Neural crest cell (in vitro differentiated cells): ENCODE data around the gene ABCF2. TPM values are rescaled to one million over a fixed set of nuclear protein-coding genes. Genes with fewer than 3 reads are reported as not detected.

Experiments
- DNase-seq: peaks from one replicate; pipeline ENCODE4 v3.0.0; 2021; ENCODE audit warnings: low read depth, mixed read lengths, low spot score
- H3K27ac Mint-ChIP-seq: one replicate; pipeline ENCODE4 v1.8.0; 2021; ENCODE audit warnings: mild to moderate bottlenecking, mixed read lengths; ENCODE audit not compliant: unreplicated experiment
- H3K27me3 Mint-ChIP-seq: 2 replicates; pipeline ENCODE4 v1.8.0; 2021; ENCODE audit warnings: low read depth, mild to moderate bottlenecking, mixed read lengths
- H3K36me3 Mint-ChIP-seq: 2 replicates; pipeline ENCODE4 v1.8.0; 2021; ENCODE audit warnings: low read depth, mild to moderate bottlenecking, mixed read lengths
- H3K4me1 Mint-ChIP-seq: 2 replicates; pipeline ENCODE4 v1.8.0; 2021; ENCODE audit warnings: mixed read lengths
- H3K4me3 Mint-ChIP-seq: one replicate; pipeline ENCODE4 v1.8.0; 2021; ENCODE audit warnings: mild to moderate bottlenecking, mixed read lengths
- H3K9me3 Mint-ChIP-seq: 2 replicates; pipeline ENCODE4 v1.8.0; 2021; ENCODE audit warnings: mixed read lengths
- total RNA-seq: library from RNA; stranded (reverse); gene quantifications from 2 replicates; pipeline ENCODE4 v1.2.1, GENCODE V29; 2021
- TF ChIP-seq, protein P1 (sequence below): fragments of 200-600 bp; sonication (generic); conservative IDR thresholded peaks from 2 replicates; pipeline ENCODE4 v1.5.0; 2021; ENCODE audit warnings: antibody characterized with exemption, mild to moderate bottlenecking

Gene ABCF2
- total RNA-seq, 1 donor from 2014 or later = 68.2 TPM

DNA sequence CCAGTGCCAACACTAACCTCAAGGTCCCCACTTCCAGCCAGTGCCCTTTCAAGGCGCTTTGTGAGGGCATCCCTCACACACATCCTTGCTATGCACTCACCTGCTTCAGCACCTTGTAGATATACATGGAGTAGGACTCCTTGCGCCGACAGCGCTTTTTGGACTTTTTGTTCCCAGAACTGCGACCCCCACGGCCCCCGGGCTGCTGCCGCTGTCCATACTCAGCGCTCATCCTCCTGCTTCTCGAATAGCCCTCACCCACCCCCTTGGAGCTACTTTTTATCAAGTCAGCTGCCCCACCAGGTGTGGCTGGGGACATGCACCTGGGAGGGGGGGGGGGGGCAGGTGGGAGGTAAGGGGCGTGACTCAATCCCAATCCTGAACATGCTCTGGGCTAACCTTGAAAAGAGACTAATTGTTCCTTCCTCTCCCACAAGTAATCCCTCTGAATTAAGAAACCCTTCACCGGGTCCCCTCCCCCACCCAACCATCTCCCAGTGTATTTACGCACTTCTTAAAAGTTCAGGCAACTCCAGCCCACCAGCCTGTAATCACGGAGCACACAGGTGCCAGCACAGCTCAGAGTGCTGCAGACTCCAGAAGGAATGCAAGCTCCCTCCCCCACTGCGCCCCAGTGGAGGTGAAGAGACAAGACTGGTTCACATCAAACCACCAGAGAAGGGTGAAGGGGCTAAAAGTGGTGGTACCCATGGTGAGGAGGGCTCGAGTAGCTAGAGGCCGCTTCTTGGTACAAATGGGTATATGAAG, 16.7 kb downstream of the ABCF2 start, which contains the start of gene H2BK1:
Gene H2BK1, minus strand, starts transcription at position 402 of the 768 bp plus-strand sequence. Its CDS starts 170 bp downstream, at position 232.
- no peak for DNase-seq
- Mint-ChIP-seq H3K9me3 (no peaks in the 10 kb centered on the region), H3K4me3 (no peak within 1 kb of the TSS), H3K36me3 (peaks cover 8% of the 10 kb centered on the region), H3K27ac (no peak within 1 kb of the TSS), H3K27me3 (peaks cover 11% of the 10 kb centered on the region), H3K4me1 (no peaks in the 10 kb centered on the region)
- TF ChIP-seq, protein P1, sequence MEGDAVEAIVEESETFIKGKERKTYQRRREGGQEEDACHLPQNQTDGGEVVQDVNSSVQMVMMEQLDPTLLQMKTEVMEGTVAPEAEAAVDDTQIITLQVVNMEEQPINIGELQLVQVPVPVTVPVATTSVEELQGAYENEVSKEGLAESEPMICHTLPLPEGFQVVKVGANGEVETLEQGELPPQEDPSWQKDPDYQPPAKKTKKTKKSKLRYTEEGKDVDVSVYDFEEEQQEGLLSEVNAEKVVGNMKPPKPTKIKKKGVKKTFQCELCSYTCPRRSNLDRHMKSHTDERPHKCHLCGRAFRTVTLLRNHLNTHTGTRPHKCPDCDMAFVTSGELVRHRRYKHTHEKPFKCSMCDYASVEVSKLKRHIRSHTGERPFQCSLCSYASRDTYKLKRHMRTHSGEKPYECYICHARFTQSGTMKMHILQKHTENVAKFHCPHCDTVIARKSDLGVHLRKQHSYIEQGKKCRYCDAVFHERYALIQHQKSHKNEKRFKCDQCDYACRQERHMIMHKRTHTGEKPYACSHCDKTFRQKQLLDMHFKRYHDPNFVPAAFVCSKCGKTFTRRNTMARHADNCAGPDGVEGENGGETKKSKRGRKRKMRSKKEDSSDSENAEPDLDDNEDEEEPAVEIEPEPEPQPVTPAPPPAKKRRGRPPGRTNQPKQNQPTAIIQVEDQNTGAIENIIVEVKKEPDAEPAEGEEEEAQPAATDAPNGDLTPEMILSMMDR = no peak

DNA sequence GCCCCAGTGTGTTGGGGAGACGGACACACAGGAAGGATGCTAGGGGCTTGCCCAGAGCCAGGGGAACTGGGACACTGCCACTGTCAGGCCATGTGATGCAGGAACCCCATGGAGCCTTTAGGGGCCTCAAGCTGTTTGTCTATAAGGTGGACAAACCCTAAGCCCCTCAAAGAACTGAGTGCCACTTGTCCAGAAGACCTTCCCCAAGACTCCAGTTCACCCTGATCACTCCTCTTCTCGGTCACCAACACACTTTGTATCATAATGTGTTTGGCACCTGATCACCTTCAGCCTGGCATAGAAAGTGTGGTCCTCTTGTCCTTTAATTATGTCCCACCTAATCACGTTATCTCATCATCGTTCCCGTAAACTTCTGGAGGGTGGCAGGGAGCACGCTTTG, 17.4 kb downstream of the ABCF2 start:
- DNase-seq = no peak
- Mint-ChIP-seq H3K4me1 (no peaks in the 10 kb centered on the region), H3K9me3 (no peaks in the 10 kb centered on the region), H3K27me3 (peaks cover 13% of the 10 kb centered on the region), H3K36me3 (peaks cover 4% of the 10 kb centered on the region), H3K27ac (no peak overlapping the region), H3K4me3 (no peak overlapping the region)
- TF ChIP-seq, protein P1 = no peak

DNA sequence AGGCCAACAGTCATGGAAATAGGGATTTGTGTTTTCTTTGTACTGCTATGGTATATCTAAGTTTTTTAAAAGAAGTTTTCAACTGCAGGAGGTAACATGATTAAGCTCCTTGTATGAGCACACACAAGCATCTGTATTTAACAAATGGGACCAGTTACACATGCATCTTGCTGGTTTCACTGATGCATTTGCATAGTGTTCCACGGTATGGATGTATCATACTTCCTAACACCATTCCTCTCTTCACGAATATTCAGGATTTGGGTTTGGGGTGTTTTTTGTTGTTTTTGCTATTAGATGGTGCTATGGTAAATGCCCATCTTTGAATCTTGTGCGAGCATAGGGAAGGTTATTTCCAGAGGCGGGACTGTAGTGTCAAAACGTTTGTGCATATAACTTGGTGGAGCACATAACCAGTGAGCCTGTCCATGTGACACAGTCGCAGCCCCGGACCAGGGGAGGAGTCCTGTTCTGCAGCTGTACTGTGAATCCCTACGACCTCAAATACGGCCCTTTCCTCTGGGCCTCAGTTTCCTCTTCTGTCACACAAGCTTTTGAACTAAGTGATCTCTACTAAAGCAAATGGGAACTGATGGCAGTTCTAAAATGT, 18.6 kb downstream of the ABCF2 start:
- TF ChIP-seq, protein P1 = no peak
- Mint-ChIP-seq H3K9me3 (no peaks in the 10 kb centered on the region), H3K27ac (no peak overlapping the region), H3K36me3 (peaks cover 3% of the 10 kb centered on the region), H3K27me3 (peaks cover 13% of the 10 kb centered on the region), H3K4me3 (no peak overlapping the region), H3K4me1 (no peaks in the 10 kb centered on the region)
- no peak for DNase-seq

GRCh38 chr7:151207804-151208203, 19.2 kb downstream of the ABCF2 start:
- Mint-ChIP-seq H3K4me3 (no peak overlapping the region), H3K4me1 (no peaks in the 10 kb centered on the region), H3K27me3 (peaks cover 13% of the 10 kb centered on the region), H3K9me3 (no peaks in the 10 kb centered on the region), H3K27ac (no peak overlapping the region), H3K36me3 (no peaks in the 10 kb centered on the region)
- DNase-seq = no peak
- TF ChIP-seq, protein P1 = no peak

- DNase-seq = no peak
- H3K36me3 Mint-ChIP-seq = no peaks in the 10 kb centered on the region
- TF ChIP-seq, protein P1 = no peak
- peaks cover 13% of the 10 kb centered on the region for H3K27me3 Mint-ChIP-seq
- no peak overlapping the region for H3K4me3 Mint-ChIP-seq
- no peak overlapping the region for H3K27ac Mint-ChIP-seq
- H3K4me1 Mint-ChIP-seq = no peaks in the 10 kb centered on the region
- H3K9me3 Mint-ChIP-seq = no peaks in the 10 kb centered on the region
These were observed 19.7 kb downstream of the ABCF2 start for GRCh38 chr7:151207315-151207714.
